Calu3 (cell line): ENCODE measurements around the gene SPAG4. TPM values are rescaled to one million over a fixed set of nuclear protein-coding genes. Genes with fewer than 3 reads are reported as not detected.

ENCODE experiments used
- BruUV-seq: library from RNA; stranded (reverse); fragments of 400-500 nt; replicated peaks from 2 replicates; lab custom pipeline; 2021; lab: Mats Ljungman, UMichigan
- CTCF ChIA-PET: fragments of 300-600 bp; sonication (Branson Sonifier 250); formaldehyde crosslinking; loops from one replicate; lab custom pipeline; 2022; ENCODE audit warnings: antibody characterized with exemption; lab: Charles Lee
- DNase-seq: peaks from one replicate; pipeline ENCODE4 v3.0.0; 2022
- H3K27ac Mint-ChIP-seq: one replicate; pipeline ENCODE4 v1.8.0; 2022; ENCODE audit warnings: mixed read lengths; ENCODE audit not compliant: unreplicated experiment
- H3K27me3 Mint-ChIP-seq: one replicate; pipeline ENCODE4 v1.8.0; 2022; ENCODE audit warnings: mixed read lengths; ENCODE audit not compliant: unreplicated experiment
- H3K36me3 Mint-ChIP-seq: one replicate; pipeline ENCODE4 v1.8.0; 2022; ENCODE audit warnings: mild to moderate bottlenecking, moderate library complexity, mixed read lengths; ENCODE audit not compliant: insufficient read depth, unreplicated experiment
- H3K4me1 Mint-ChIP-seq: one replicate; pipeline ENCODE4 v1.8.0; 2022; ENCODE audit warnings: mild to moderate bottlenecking, low read depth, mixed read lengths; ENCODE audit not compliant: unreplicated experiment
- H3K4me3 Mint-ChIP-seq: one replicate; pipeline ENCODE4 v1.8.0; 2022; ENCODE audit warnings: mild to moderate bottlenecking, low read depth, moderate library complexity, mixed read lengths; ENCODE audit not compliant: unreplicated experiment
- H3K9me3 Mint-ChIP-seq: one replicate; pipeline ENCODE4 v1.8.0; 2022; ENCODE audit warnings: low read depth, mixed read lengths; ENCODE audit not compliant: unreplicated experiment
- intact Hi-C: fragments of 100-400 bp; cut with micrococcal nuclease; formaldehyde crosslinking; loops from one replicate; pipeline ENCODE4 v1.10.0; 2022; ENCODE audit not compliant: unreplicated experiment
- total RNA-seq: library from RNA; stranded (reverse); gene quantifications from 2 replicates; pipeline ENCODE4 v1.2.3, GENCODE V29; 2022
- TF ChIP-seq, protein P1 (sequence below): fragments of 200-600 bp; IDR thresholded peaks from one replicate; pipeline ENCODE4 v1.8.0; 2022; ENCODE audit warnings: antibody characterized with exemption; ENCODE audit not compliant: unreplicated experiment

Gene SPAG4
- total RNA-seq, 1 experiment from 2014 or later = 7.7 TPM

DNA sequence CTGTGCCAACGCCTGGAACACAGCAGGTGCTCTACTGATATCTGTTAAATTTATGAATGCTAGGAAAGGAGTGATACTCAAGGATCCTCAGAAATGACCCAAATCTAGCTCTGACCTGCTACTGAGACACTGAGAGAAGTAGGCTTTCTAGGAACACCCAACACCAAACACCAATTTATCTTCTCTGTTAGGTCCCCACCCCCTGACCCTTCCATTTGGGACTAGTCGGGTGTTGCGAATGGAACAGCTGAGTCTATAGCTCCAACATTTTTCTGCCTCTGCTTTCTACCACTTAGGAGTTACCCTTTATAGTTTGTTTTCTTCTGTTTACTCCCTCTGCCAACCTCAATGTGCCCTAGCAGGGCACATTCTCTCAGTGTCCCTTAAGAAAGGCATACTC, 25.1 kb downstream of the SPAG4 start:
- CTCF ChIA-PET = no interaction called here
- TF ChIP-seq, protein P1, sequence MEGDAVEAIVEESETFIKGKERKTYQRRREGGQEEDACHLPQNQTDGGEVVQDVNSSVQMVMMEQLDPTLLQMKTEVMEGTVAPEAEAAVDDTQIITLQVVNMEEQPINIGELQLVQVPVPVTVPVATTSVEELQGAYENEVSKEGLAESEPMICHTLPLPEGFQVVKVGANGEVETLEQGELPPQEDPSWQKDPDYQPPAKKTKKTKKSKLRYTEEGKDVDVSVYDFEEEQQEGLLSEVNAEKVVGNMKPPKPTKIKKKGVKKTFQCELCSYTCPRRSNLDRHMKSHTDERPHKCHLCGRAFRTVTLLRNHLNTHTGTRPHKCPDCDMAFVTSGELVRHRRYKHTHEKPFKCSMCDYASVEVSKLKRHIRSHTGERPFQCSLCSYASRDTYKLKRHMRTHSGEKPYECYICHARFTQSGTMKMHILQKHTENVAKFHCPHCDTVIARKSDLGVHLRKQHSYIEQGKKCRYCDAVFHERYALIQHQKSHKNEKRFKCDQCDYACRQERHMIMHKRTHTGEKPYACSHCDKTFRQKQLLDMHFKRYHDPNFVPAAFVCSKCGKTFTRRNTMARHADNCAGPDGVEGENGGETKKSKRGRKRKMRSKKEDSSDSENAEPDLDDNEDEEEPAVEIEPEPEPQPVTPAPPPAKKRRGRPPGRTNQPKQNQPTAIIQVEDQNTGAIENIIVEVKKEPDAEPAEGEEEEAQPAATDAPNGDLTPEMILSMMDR = no peak
- H3K9me3 Mint-ChIP-seq = no peaks in the 10 kb centered on the region
- H3K27ac Mint-ChIP-seq = peak overlapping the region; percentile 5
- BruUV-seq = no TSS peak
- intact Hi-C loops = no loop called here
- DNase-seq = no peak
- peaks cover 37% of the 10 kb centered on the region for H3K4me1 Mint-ChIP-seq
- no peaks in the 10 kb centered on the region for H3K27me3 Mint-ChIP-seq
- H3K36me3 Mint-ChIP-seq = peaks cover 28% of the 10 kb centered on the region
- H3K4me3 Mint-ChIP-seq = no peak overlapping the region

DNA sequence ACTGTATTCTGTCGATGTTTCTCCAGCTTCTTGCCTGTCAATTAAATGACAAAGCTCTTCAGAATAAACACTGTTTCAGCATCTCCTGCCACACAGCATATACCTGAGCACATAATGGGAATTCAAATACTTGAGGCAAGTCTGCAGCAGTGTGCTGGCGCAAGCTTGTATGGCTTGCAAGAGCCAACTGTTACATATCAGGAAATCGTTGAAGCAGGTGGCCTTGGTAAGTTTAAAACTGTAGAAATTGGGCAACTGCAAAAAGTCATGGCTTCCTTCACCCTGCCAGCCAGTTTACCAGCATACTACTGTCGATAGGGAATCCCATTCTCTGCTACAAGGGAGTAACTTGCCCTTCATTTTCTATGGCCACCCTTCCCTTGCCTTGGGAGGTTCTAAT, 26.1 kb downstream of the SPAG4 start:
- TF ChIP-seq, protein P1 = no peak
- peaks cover 37% of the 10 kb centered on the region for H3K4me1 Mint-ChIP-seq
- no peak overlapping the region for H3K27ac Mint-ChIP-seq
- H3K4me3 Mint-ChIP-seq = no peak overlapping the region
- intact Hi-C loops = no loop called here
- no TSS peak for BruUV-seq
- H3K36me3 Mint-ChIP-seq = peaks cover 31% of the 10 kb centered on the region
- CTCF ChIA-PET = no interaction called here
- no peaks in the 10 kb centered on the region for H3K9me3 Mint-ChIP-seq
- DNase-seq = no peak
- H3K27me3 Mint-ChIP-seq = no peaks in the 10 kb centered on the region

DNA sequence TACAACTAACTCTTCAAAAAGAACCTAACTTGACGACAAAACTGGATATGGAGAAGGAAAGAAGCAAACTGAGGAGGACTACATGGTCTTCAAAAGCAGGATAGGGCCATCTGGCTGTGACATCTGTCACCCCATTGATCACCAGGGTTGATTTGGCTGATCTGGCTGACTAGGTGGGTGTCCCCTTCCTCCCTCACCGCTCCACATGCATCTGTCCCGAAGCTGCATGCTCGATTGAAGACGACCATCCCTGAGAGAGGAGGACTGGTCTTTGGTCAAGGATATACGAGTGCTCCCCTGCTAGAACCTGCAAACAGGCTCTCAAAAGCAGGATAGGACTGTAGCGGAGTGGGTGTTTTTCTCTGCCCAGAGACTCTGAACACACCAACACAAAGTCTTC, 27.4 kb downstream of the SPAG4 start:
- Mint-ChIP-seq H3K9me3 (no peaks in the 10 kb centered on the region), H3K27me3 (no peaks in the 10 kb centered on the region), H3K27ac (no peak overlapping the region), H3K36me3 (peaks cover 44% of the 10 kb centered on the region), H3K4me3 (no peak overlapping the region), H3K4me1 (peaks cover 24% of the 10 kb centered on the region)
- intact Hi-C loops = no loop called here
- BruUV-seq = no TSS peak
- TF ChIP-seq, protein P1 = no peak
- CTCF ChIA-PET = no interaction called here
- no peak for DNase-seq

DNA sequence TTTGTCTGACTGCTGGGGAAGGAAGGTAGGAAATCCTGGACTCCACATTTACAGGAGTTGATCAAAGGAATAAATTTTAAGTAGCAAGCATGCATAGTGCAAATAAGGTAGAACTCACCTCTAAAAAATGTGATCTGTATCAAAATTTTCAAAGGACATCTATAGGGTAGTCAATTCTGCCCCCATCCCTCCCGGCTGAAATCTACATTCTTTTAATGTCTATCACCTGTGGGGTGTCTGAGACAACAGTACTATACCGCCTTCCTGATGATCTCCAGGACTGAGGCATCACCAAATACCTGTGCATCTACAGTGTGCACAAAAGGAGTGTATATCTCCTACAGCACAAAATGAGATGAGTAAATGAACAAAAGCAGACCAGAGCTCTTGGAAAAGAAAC, 29.2 kb downstream of the SPAG4 start:
- DNase-seq = no peak
- Mint-ChIP-seq H3K4me1 (peaks cover 22% of the 10 kb centered on the region), H3K4me3 (no peak overlapping the region), H3K9me3 (no peaks in the 10 kb centered on the region), H3K27me3 (no peaks in the 10 kb centered on the region), H3K36me3 (peaks cover 55% of the 10 kb centered on the region), H3K27ac (peak overlapping the region; percentile 22)
- intact Hi-C loops = no loop called here
- no TSS peak for BruUV-seq
- TF ChIP-seq, protein P1 = no peak
- CTCF ChIA-PET = interaction anchor here (0.9 kb wide), 1 partner anchor 21 kb away, joined by 4 read pairs; no protein-coding TSS in a partner anchor
